Measurements from ENCODE around the gene SUPT7L.
"Not testable (repeated sequence)": the region's sequence is repeated elsewhere in the genome, so short reads cannot be mapped to it uniquely, and the experiment has no call there.

SUPT7L gene

DNA sequence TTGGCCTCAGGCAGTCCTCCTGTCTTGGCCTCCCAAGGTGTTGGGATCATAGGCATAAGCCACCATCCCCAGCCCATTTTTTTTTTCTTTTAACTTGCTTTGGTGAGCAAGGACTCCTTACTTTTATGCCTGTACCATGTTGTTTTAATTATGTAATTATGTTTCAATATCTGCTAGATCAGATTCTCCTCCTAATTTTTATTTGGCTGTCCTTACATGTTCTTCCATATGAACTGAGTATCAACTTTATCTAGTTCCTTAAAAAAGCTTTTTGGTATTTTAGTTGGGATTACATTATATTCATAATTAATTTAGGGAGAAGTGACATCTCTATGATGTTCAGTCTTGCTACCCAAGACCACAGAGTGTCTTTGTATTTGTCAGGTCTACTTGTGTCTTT, 18.2 kb downstream of the SUPT7L start:
- no peaks in the 10 kb centered on the region for H3K27me3 ChIP-seq (replicated peaks; ENCODE audit: control insufficient read depth, insufficient read depth, low read length)
- no peak for DNase-seq (ENCODE audit: extremely low read depth, insufficient read length)
- TF ChIP-seq, protein P1, sequence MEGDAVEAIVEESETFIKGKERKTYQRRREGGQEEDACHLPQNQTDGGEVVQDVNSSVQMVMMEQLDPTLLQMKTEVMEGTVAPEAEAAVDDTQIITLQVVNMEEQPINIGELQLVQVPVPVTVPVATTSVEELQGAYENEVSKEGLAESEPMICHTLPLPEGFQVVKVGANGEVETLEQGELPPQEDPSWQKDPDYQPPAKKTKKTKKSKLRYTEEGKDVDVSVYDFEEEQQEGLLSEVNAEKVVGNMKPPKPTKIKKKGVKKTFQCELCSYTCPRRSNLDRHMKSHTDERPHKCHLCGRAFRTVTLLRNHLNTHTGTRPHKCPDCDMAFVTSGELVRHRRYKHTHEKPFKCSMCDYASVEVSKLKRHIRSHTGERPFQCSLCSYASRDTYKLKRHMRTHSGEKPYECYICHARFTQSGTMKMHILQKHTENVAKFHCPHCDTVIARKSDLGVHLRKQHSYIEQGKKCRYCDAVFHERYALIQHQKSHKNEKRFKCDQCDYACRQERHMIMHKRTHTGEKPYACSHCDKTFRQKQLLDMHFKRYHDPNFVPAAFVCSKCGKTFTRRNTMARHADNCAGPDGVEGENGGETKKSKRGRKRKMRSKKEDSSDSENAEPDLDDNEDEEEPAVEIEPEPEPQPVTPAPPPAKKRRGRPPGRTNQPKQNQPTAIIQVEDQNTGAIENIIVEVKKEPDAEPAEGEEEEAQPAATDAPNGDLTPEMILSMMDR (IDR thresholded peaks at IDR 0.05; ENCODE audit: insufficient read depth, low read length, poor library complexity, severe bottlenecking), result no peak
- peaks cover 7% of the 10 kb centered on the region for H3K36me3 ChIP-seq (ENCODE audit: control insufficient read depth, insufficient read depth, low read length)
- no peak overlapping the region for H3K4me3 ChIP-seq (replicated peaks; ENCODE audit: low read depth, low read length)

DNA sequence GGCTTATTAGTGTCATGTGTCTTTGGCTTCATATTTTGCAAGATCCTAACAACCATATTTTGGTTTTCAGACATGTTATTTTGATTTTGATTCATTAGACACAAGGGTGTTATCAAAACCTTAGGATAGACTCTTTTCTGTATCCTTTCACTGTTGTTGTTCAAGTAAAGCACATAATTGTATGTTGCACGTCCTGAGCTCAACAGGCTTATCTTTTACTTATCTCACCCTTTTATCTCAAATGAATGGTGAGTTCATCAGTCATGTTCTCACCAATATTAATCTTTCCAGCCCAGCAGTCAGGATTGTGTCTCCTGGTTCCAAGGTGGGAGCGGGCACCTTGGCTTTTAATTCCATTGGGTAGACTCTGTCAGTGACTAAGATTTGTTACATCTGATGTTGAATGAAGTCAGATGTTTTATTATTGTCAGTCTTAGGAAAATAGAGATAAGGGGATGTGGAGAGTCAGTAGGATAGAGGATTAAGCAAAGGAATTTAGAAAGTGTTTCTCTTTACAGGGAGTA, 22.6 kb downstream of the SUPT7L start:
- TF ChIP-seq, protein P1 (IDR thresholded peaks at IDR 0.05; ENCODE audit: insufficient read depth, low read length, poor library complexity, severe bottlenecking), result no peak
- Histone ChIP-seq H3K27me3 (replicated peaks; ENCODE audit: control insufficient read depth, insufficient read depth, low read length) (no peaks in the 10 kb centered on the region), H3K4me3 (replicated peaks; ENCODE audit: low read depth, low read length) (no peak overlapping the region), H3K36me3 (ENCODE audit: control insufficient read depth, insufficient read depth, low read length) (peaks cover 9% of the 10 kb centered on the region)
- DNase-seq (ENCODE audit: extremely low read depth, insufficient read length), result no peak

DNA sequence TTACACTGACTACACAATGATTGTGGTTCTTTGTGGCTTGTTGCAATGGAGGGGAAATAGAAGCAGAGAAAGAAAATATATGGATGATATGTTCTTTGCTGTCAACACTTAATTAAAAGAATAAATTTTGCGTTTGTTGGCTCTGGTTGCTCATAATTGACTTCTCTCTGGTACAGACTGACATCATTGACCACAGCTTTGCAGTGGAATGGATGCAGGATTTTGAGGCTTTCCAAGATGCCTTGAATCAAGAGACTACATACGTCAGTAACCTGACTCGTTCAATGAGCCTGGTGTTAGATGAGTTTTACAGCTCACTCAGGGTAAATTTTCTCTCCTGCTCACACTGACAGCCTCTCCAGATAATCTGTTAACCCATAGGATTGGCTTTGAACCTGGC, 24.7 kb downstream of the SUPT7L start:
- Histone ChIP-seq H3K27me3 (replicated peaks; ENCODE audit: control insufficient read depth, insufficient read depth, low read length) (no peaks in the 10 kb centered on the region), H3K4me3 (replicated peaks; ENCODE audit: low read depth, low read length) (no peak overlapping the region), H3K36me3 (ENCODE audit: control insufficient read depth, insufficient read depth, low read length) (peaks cover 11% of the 10 kb centered on the region)
- TF ChIP-seq, protein P1 (IDR thresholded peaks at IDR 0.05; ENCODE audit: insufficient read depth, low read length, poor library complexity, severe bottlenecking), result no peak
- no peak for DNase-seq (ENCODE audit: extremely low read depth, insufficient read length)

DNA sequence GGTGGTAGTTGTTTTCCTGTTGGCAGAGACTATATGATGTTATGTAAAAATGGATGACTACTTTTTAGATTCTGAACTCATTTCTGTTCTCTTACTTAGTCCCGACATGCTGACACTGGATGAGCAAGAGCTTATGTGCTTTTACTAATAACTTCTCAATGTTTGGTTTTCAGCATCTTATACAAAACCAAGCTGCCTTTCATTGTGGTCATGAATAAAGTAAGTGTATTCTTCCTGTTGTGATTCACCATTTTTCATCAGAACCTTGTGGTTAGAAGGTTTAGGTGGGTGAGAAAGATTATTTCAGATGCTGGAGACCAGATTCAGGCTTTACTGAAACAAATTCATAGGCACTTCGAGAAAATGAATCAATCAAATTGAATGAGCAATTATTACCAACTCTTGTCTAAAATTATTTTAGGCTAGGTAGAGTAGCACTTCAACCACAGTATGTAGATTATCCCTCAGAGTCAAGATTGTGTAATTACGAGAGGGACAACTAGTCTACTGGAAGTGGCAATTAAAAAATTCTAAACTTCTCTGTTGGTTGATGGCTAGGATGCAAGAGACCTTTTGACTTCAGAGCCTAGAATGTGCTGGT, 25.3 kb downstream of the SUPT7L start:
- TF ChIP-seq, protein P1 (IDR thresholded peaks at IDR 0.05; ENCODE audit: insufficient read depth, low read length, poor library complexity, severe bottlenecking), result no peak
- DNase-seq (ENCODE audit: extremely low read depth, insufficient read length), result no peak
- no peaks in the 10 kb centered on the region for H3K27me3 ChIP-seq (replicated peaks; ENCODE audit: control insufficient read depth, insufficient read depth, low read length)
- H3K4me3 ChIP-seq (replicated peaks; ENCODE audit: low read depth, low read length), result no peak overlapping the region
- peaks cover 11% of the 10 kb centered on the region for H3K36me3 ChIP-seq (ENCODE audit: control insufficient read depth, insufficient read depth, low read length)

- TF ChIP-seq, protein P1 (IDR thresholded peaks at IDR 0.05; ENCODE audit: insufficient read depth, low read length, poor library complexity, severe bottlenecking), result no peak
- Histone ChIP-seq H3K4me3 (replicated peaks; ENCODE audit: low read depth, low read length) (no peak overlapping the region), H3K27me3 (replicated peaks; ENCODE audit: control insufficient read depth, insufficient read depth, low read length) (no peaks in the 10 kb centered on the region), H3K36me3 (ENCODE audit: control insufficient read depth, insufficient read depth, low read length) (peaks cover 9% of the 10 kb centered on the region)
- no peak for DNase-seq (ENCODE audit: extremely low read depth, insufficient read length)
These were observed 26.6 kb downstream of the SUPT7L start for GRCh38 chr2:27636766-27637165.

GRCh38 chr2:27634291-27634690, 29.1 kb downstream of the SUPT7L start:
- H3K36me3 ChIP-seq (ENCODE audit: control insufficient read depth, insufficient read depth, low read length), result peaks cover 10% of the 10 kb centered on the region
- H3K27me3 ChIP-seq (replicated peaks; ENCODE audit: control insufficient read depth, insufficient read depth, low read length), result no peaks in the 10 kb centered on the region
- TF ChIP-seq, protein P1 (IDR thresholded peaks at IDR 0.05; ENCODE audit: insufficient read depth, low read length, poor library complexity, severe bottlenecking), result no peak

GRCh38 chr2:27630257-27630656, 33.2 kb downstream of the SUPT7L start:
- not testable (repeated sequence) for DNase-seq (ENCODE audit: extremely low read depth, insufficient read length); H3K27me3 ChIP-seq (replicated peaks; ENCODE audit: control insufficient read depth, insufficient read depth, low read length); H3K4me3 ChIP-seq (replicated peaks; ENCODE audit: low read depth, low read length); H3K36me3 ChIP-seq (ENCODE audit: control insufficient read depth, insufficient read depth, low read length)

More at GRCh38 chr2:27634291-27634690, 29.1 kb downstream of the SUPT7L start:
- no peak for DNase-seq (ENCODE audit: extremely low read depth, insufficient read length)
- no peak overlapping the region for H3K4me3 ChIP-seq (replicated peaks; ENCODE audit: low read depth, low read length)
